Brain pericyte (primary cell): ENCODE data around the gene TBCK.
A peak's percentile ranks its signal among the peaks of the same experiment; 100 is the strongest.

Experiments
- DNase-seq: peaks from one replicate; pipeline ENCODE4 v3.0.0-alpha.2; 2012; ENCODE audit warnings: low read depth, low spot score

The TBCK gene

GRCh38 chr4:106315968-106316772 lies at the start of gene TBCK, which contains the start of gene AIMP1:
TBCK (minus strand) TSS chr4:106316209; CDS start chr4:106308960, 7,249 bp downstream.
AIMP1 (plus strand) TSS chr4:106316550; CDS start chr4:106325010, 8,460 bp downstream.
- DNase-seq: peak; percentile 85

- DNase-seq: peak; percentile 33
Measured at GRCh38 chr4:106365613-106366012, 49.6 kb upstream of the TBCK start.

GRCh38 chr4:106364282-106364681 lies 48.3 kb upstream of the TBCK start:
- no peak for DNase-seq

- DNase-seq: no peak
Measured at GRCh38 chr4:106362086-106362825, 46.2 kb upstream of the TBCK start.

- no peak for DNase-seq
Measured at GRCh38 chr4:106358899-106359298, 42.9 kb upstream of the TBCK start.

GRCh38 chr4:106355193-106355592 lies 39.2 kb upstream of the TBCK start:
- no peak for DNase-seq

- no peak for DNase-seq
Measured at GRCh38 chr4:106353786-106354185, 37.8 kb upstream of the TBCK start.

GRCh38 chr4:106351016-106351415 lies 35.0 kb upstream of the TBCK start:
- DNase-seq: no peak

- no peak for DNase-seq
Measured at GRCh38 chr4:106347167-106347566, 31.2 kb upstream of the TBCK start.

- DNase-seq: no peak
Measured at GRCh38 chr4:106344647-106344970, 28.6 kb upstream of the TBCK start.

GRCh38 chr4:106343865-106344646 lies 28.0 kb upstream of the TBCK start:
- DNase-seq: no peak

GRCh38 chr4:106340774-106341173 lies 24.8 kb upstream of the TBCK start:
- DNase-seq: no peak

- DNase-seq: no peak
Measured at GRCh38 chr4:106339431-106339830, 23.4 kb upstream of the TBCK start.

- DNase-seq: no peak
Measured at GRCh38 chr4:106338671-106339070, 22.7 kb upstream of the TBCK start.

GRCh38 chr4:106337916-106338315 lies 21.9 kb upstream of the TBCK start:
- no peak for DNase-seq

- no peak for DNase-seq
Measured at GRCh38 chr4:106336618-106337017, 20.6 kb upstream of the TBCK start.

- no peak for DNase-seq
Measured at GRCh38 chr4:106334741-106335470, 18.9 kb upstream of the TBCK start.

GRCh38 chr4:106333186-106333585 lies 17.2 kb upstream of the TBCK start:
- no peak for DNase-seq

GRCh38 chr4:106329041-106329618 lies 13.1 kb upstream of the TBCK start:
- no peak for DNase-seq

GRCh38 chr4:106325800-106326199 lies 9.8 kb upstream of the TBCK start:
- DNase-seq: no peak

GRCh38 chr4:106323119-106323518 lies 7.1 kb upstream of the TBCK start:
- DNase-seq: no peak
